WERI-Rb-1 (cell line): ENCODE data around the gene RABEPK.

Source experiments
- DNase-seq: peaks from one replicate; pipeline ENCODE4 v3.0.0-alpha.2; 2020
- H3K27ac ChIP-seq: fragments of 250-450 bp; sonication (Bioruptor Pico); 2 replicates; pipeline ENCODE4 v1.5.1; 2020; ENCODE audit warnings: mild to moderate bottlenecking, moderate library complexity
- H3K27me3 ChIP-seq: fragments of 250-450 bp; sonication (Bioruptor Pico); 2 replicates; pipeline ENCODE4 v1.5.1; 2021; ENCODE audit warnings: mild to moderate bottlenecking, low read depth, moderate library complexity; ENCODE audit not compliant: insufficient read depth, severe bottlenecking
- H3K36me3 ChIP-seq: fragments of 250-450 bp; sonication (Bioruptor Pico); 2 replicates; pipeline ENCODE4 v1.5.1; 2020; ENCODE audit warnings: mild to moderate bottlenecking, moderate library complexity
- H3K4me3 ChIP-seq: 2 replicates; pipeline ENCODE4 v1.5.1; 2011; ENCODE audit warnings: low read depth, mild to moderate bottlenecking, control low read depth, low read length
- H3K9me3 ChIP-seq: fragments of 250-450 bp; sonication (Bioruptor Pico); 2 replicates; pipeline ENCODE4 v1.5.1; 2021; ENCODE audit warnings: mild to moderate bottlenecking, moderate library complexity; ENCODE audit not compliant: severe bottlenecking
- TF ChIP-seq, protein P1 (sequence below): IDR thresholded peaks from 2 replicates; pipeline ENCODE4 v1.5.1; 2011; ENCODE audit warnings: low read depth, mild to moderate bottlenecking, control low read depth, inconsistent platforms, low read length

RABEPK gene

DNA sequence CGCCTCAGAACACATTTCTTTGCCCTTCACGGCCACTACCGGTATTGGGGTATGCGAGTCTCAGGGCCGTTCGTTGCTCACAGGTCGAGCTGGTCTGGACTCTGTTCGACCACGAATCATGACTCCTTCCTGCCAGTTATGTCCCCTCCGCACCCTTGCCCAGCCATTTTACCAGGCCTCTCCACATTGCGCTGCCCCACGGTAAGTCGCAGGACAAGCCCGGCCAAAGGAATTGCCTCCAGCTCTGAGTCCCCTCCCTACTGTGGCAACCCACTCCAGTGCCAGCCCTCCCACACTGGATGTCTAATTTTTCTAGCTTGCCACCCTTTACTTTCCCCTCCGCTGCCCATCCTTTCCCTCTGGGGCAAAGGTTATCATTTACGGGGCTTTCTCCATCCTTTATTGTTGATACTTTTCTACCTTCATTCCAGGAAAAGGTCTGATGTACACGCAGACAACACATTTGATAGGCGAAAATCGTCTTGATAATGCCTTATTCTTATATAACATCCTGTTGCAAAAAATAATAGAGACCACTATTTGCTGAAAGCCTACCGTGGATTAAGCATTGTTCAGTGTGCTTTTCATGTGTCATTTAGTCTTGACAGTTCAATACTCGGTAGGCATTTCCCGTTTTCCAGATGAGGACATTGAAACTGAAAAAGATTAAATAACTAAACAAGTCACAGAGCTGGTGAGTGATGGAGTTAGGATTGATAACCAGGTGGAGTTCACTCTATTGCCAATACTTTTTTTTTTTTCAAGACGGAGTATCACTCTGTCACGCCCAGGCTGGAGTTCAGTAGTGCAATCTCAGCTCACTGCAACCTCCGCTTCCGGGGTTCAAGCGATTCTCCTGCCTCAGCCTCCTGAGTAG, 41.8 kb downstream of the RABEPK start:
- Histone ChIP-seq H3K4me3 (peak overlapping the region; percentile 80), H3K27ac (peak overlapping the region; percentile 80), H3K27me3 (no peaks in the 10 kb centered on the region), H3K9me3 (no peaks in the 10 kb centered on the region), H3K36me3 (peaks cover 40% of the 10 kb centered on the region)
- DNase-seq: no peak
- TF ChIP-seq, protein P1, sequence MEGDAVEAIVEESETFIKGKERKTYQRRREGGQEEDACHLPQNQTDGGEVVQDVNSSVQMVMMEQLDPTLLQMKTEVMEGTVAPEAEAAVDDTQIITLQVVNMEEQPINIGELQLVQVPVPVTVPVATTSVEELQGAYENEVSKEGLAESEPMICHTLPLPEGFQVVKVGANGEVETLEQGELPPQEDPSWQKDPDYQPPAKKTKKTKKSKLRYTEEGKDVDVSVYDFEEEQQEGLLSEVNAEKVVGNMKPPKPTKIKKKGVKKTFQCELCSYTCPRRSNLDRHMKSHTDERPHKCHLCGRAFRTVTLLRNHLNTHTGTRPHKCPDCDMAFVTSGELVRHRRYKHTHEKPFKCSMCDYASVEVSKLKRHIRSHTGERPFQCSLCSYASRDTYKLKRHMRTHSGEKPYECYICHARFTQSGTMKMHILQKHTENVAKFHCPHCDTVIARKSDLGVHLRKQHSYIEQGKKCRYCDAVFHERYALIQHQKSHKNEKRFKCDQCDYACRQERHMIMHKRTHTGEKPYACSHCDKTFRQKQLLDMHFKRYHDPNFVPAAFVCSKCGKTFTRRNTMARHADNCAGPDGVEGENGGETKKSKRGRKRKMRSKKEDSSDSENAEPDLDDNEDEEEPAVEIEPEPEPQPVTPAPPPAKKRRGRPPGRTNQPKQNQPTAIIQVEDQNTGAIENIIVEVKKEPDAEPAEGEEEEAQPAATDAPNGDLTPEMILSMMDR: no peak

DNA sequence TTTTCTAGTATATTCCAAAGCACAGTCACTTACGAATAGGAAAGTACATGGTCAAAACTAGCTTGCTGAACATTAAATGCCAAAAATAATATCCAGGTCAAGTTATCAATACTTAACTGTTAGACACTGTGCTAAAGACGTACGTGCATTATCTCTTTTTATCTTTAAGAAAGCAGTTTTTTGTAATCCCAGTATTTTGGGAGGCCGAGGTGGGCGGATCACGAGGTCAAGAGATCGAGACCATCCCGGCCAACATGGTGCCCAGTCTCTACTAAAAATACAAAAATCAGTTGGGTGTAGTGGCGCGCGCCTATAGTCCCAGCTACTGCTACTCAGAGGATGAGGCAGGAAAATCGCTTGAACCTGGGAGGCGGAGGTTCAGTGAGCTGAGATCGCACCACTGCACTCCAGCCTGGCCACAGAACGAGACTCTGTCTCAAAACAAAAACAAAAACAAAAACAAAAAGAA, 43.5 kb downstream of the RABEPK start:
- TF ChIP-seq, protein P1: no peak
- Histone ChIP-seq H3K27ac (no peak overlapping the region), H3K36me3 (peaks cover 23% of the 10 kb centered on the region), H3K4me3 (no peak overlapping the region), H3K27me3 (no peaks in the 10 kb centered on the region), H3K9me3 (no peaks in the 10 kb centered on the region)
- no peak for DNase-seq

DNA sequence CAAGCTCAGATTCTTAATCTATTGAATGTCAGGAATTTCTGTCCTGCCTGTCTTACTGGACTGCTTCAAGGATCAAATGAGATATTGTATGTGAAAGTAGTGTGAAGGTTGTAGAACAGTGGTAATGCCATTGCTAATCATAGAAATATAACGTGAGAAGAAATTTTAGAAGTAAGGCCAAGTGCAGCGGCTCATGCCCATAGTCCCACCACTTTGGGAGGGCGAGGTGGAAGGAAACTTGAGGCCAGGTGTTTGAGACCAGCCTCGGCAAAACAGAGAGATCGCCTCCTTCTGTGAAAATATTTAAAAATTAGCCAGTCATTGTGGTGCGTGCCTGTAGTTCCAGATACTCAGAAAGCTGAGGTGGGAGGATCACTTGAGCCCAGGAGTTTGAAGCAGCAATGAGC, 45.9 kb downstream of the RABEPK start:
- Histone ChIP-seq H3K36me3 (no peaks in the 10 kb centered on the region), H3K9me3 (no peaks in the 10 kb centered on the region), H3K27me3 (no peaks in the 10 kb centered on the region), H3K27ac (no peak overlapping the region), H3K4me3 (no peak overlapping the region)
- no peak for DNase-seq
- TF ChIP-seq, protein P1: no peak

DNA sequence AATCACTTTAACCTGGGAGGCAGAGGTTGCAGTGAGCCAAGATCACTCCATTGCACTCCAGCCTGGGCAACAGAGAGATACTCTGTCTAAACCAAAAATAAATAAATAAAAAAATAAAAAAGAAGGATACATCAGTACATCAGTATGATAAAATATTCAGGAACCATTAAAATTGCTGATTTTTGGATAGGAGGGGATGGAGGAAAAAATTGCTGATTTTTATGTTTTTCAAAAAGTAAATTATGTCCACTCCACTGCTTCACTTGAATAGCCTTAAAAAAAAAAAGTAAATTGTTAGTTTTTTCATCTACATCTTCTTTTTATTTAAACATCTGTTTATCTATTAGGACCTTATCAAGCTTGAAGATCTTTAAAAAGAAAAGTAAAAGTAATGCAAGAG, 53.9 kb downstream of the RABEPK start:
- no peaks in the 10 kb centered on the region for H3K9me3 ChIP-seq
- H3K36me3 ChIP-seq: no peaks in the 10 kb centered on the region
- DNase-seq: no peak
- H3K27me3 ChIP-seq: no peaks in the 10 kb centered on the region
- no peak overlapping the region for H3K4me3 ChIP-seq
- TF ChIP-seq, protein P1: no peak
- no peak overlapping the region for H3K27ac ChIP-seq

DNA sequence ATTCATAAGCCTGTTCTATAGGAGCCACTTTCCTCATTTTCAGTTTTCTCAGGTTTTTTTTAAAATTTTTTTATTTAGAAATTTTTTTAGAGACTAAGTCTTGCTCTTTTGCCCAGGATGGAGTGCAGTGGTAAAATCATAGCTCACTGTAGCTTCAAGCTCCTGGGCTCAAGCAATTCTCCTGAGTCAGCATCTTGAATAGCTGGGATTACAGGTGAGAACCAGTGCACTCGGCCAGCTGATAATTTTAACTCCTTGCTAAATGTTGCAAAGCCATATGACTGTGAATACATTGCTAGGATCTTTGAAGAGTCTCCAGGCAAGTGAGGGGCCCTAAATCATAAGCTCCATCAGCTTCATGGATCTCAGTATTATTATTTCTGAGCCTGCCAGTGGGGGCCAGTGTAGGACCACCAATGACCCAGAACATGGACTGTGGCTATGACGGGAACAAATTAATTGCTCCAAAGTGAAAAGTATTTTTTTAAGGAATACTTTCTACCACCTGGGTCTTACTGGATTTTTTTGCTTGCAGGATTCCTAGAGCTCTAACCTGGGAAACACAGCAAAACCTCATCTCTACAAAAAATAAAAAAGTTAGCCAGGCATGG, 55.5 kb downstream of the RABEPK start:
- Histone ChIP-seq H3K9me3 (no peaks in the 10 kb centered on the region), H3K27ac (no peak overlapping the region), H3K4me3 (no peak overlapping the region), H3K36me3 (no peaks in the 10 kb centered on the region), H3K27me3 (no peaks in the 10 kb centered on the region)
- peak; percentile 62 for DNase-seq
- TF ChIP-seq, protein P1: peak; percentile 52
